H4 (cell line): ENCODE measurements around the gene SOCS7. TPM values are rescaled to one million over a fixed set of nuclear protein-coding genes. Genes with fewer than 3 reads are reported as not detected.

Experiments used
- DNase-seq: peaks from one replicate; pipeline ENCODE4 v3.0.0-alpha.2; 2015; ENCODE audit warnings: low spot score
- total RNA-seq: library from RNA; depleted of rRNA; stranded (reverse); fragments of >200 nt; shearing (Covaris generic); gene quantifications from 2 replicates; pipeline ENCODE4 v1.2.3, GENCODE V29; 2014

The SOCS7 gene
- total RNA-seq, 1 experiment from 2014 or later, result 5.9 TPM

DNA sequence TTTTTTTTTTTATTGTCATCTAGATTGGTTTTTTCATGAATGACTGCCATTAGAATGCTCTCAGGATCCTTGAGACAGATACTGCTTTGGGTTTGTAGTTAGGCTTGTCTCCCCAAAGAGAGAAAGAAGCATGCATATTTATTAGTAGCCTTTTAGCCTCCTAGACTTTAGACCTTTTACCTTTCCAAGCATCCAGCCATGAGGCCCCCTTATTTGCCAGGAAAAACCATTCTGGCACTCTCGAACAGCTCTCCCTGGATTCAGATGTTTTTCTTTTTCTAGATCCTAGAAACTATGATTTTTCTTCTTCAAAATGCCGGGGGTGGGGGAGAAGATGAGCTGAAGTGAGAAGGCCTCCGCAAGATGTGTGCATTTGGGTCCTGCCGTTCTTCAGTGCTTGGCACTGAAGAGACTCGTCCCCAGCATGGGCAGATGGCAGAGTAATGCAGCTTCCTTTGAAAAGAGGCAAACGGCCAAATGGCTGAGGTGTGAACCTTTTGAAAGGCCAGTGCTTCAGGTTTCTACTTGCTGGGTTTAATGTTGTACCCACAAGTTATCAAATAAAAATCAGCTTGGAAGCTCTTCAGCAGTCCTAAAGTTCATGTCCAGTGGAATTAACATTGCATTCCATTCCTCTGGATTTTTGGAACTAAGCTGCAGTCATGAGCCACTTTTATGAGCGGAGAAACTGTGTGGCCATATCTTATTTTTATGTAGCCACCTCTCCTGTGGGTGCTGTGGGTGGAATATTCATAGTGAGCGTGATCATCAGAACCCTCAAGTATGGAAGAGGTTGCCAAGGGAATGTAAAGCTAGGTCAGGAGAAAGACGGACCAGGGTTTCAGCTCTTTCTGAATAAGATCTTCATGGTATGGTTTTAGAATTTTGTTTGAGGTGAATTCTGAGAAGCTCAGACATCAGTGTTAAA lies 7.2 kb downstream of the SOCS7 start:
- DNase-seq, result no peak

DNA sequence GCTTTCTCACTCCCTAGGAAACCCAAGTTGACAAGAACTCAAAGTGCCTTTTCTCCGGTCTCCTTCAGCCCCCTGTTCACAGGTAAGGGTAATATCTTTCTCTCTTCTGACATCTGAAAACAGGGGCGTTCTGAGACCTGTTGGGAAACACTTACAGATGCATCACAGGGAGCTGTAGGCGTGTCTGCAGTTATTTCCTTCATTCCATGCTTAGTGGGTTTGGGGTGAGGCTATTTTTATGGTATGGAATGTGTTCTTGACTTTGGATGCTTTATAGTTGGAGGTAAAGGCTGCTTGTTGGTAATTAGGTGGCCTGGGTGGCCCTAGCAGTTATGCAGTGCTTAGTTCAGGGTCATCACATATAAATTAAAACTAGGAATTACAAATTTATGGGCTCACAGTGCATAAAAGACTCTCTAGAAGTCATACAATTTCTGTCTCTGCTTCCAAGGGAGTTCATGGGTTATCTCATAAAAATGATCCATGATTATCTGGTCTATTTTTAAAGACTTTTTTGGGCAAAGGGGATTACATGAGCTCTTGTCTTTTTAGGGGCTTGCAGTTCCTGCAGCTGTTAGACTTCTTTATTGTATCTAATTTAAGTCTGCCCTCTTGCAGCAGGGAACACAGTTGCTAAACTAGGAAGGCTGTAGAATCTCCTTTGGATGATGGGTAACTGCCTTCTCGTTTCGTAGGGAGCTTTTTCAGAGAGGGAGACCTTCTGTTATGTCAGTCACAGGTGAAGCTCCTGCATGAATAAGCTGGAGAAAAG lies 10.2 kb downstream of the SOCS7 start:
- no peak for DNase-seq

DNA sequence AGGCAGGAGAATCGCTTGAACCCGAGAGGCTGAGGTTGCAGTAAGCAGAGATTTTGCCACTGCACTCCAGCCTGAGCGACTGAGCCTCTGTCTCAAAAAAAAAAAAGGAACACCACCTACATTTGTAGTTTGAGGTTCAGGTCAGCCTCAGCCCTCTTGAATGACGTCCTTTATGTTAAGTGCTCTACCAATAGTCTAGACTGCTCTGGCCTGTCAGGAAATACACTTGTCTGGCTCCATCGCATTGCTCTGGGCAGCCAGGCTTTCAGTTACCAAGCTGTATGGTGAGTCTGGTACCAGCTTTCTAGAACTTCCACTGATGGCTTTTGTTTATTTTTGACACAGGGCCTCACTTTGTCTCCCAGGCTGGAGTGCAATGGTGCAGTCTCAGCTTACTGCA lies 11.4 kb downstream of the SOCS7 start:
- no peak for DNase-seq

- no peak for DNase-seq
These were observed 13.1 kb downstream of the SOCS7 start for GRCh38 chr17:38364741-38365140.

DNA sequence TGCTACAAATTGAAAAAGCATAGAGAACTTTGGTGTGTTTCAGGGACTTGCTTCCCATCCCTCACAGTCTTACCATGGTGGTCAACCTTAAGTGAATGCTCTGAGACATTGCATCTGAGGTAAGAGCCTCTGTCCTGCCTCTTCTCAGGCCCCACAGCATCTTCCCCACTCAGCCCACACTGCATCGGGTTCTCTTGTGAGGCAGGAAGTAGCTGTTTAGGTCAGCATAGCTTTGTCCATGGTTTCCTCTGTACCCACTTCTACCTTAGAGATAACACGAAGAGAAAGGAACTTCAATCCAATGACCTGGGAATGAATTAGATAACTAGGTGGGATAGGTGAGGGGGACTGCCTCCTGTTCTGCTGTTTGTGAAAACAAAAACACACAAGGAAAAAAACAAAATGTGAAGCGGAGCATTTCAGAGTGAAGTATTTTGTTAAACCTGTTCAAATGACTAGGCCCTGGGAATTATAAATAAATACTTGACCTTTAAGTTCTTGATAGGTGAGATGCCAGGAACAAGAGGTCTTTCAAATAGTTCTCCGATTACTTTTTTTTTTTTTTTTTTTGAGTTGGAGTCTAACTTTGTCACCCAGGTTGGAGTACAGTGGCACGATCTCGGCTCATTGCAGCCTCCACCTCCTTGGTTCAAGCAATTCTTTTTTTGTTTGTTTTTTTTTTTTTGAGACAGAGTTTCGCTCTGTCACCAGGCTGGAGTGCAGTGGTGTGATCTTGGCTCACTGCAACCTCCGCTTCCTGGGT lies 17.7 kb downstream of the SOCS7 start:
- DNase-seq, result no peak

- DNase-seq, result no peak
These were observed 27.8 kb downstream of the SOCS7 start for GRCh38 chr17:38379448-38379847.

GRCh38 chr17:38395090-38395489 lies 43.4 kb downstream of the SOCS7 start:
- no peak for DNase-seq

- no peak for DNase-seq
These were observed 45.6 kb downstream of the SOCS7 start for GRCh38 chr17:38397227-38397626.

GRCh38 chr17:38400286-38400685 lies 48.6 kb downstream of the SOCS7 start:
- DNase-seq, result no peak

DNA sequence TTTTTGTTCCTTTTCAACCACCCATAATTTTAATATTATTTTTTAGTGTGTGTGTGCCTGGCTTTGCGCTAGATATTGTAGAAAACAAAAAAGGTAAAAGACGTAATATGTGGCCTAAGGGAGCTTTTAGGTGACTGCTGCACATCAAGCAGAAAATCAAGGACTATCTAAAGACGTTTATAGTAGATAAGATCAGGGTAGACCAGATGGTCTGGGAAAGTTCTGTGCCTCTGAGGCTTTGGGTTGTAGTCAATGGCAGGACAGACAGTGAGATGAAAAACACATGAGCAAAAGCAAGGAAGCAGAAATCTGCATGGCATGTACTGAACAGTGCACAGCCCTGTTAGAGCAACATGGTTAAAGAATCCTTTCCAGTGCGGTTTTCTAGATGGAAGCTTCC lies 49.8 kb downstream of the SOCS7 start:
- no peak for DNase-seq

GRCh38 chr17:38402897-38403296 lies 51.3 kb downstream of the SOCS7 start:
- DNase-seq, result no peak

- DNase-seq, result no peak
These were observed 51.8 kb downstream of the SOCS7 start for GRCh38 chr17:38403491-38403890.

GRCh38 chr17:38404174-38404943 lies 52.7 kb downstream of the SOCS7 start:
- DNase-seq, result no peak

DNA sequence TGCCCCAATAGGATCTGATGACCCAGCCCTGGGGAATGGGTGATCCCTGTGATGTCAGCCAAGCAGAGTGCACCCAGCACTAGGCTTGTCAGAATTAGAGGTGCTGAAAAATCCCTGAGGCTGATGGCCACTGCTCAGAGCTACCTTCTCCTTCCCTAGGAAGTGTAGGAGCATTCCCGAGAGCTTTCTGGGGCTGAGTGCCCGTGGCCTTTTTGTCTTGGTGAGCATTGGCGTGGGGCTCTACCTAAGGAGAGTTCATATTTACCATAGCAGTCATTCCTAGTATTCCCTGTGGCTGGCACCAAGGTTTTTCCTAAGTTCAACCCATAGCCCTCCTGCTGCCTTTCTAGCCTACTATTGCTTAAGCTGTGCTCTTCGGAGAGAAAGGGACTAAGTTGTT lies 54.0 kb downstream of the SOCS7 start:
- DNase-seq, result no peak

- no peak for DNase-seq
These were observed 58.6 kb downstream of the SOCS7 start for GRCh38 chr17:38410201-38410600.

GRCh38 chr17:38415250-38416194 lies 63.9 kb downstream of the SOCS7 start:
- DNase-seq, result peak; percentile 50

DNA sequence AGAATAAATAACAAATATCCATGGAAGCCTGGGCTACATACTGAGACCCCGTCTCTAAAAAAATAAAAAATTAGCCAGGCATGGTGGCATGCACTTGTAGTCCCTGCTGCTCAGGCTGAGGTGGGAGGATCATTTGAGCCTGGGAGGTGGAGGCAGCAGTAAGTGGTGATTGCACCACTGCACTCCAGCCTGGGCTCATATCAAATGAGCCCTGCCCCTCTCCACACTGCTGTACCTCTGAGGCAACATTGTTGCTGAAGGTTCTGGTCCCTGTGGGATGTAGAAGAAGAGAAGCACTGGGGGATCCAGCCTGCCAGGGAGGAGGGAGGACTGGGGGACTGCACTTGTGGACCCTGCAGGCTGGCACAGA lies 65.2 kb downstream of the SOCS7 start:
- DNase-seq, result no peak

DNA sequence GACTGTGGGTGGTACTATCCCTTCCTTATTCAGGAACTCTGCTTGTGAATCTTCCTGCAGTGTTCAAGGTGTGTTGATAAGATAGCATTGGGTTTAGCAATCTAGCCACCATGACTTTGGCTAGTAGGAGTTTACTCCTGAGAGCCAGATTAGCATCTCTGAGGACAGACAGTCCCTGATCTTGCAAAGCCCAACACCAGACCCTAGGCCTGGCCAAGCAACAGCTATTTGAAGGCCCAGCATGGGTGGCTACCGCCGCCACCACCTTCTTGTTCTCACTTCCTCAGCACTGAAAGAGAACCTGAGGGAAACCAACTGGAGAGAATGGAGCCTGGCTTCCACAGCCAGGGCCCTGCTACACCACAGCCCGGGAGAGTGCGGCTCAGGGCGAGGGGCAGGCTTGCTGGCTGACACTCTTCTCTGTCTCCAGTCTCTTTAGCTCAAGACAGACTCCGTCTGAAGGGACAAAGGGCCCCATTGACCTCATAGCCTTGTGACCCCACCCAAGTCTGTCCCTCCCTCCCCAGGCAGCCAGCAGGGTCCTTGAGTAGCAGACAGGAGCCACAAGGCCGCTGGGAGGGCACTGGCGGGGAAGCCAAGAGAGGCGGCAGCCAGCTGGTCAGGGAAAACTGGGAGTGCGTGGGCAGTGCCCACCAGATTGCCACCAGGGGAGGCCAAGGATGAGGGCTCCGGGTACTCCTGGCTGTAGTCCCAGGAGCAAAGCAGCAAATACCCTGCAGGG lies 65.7 kb downstream of the SOCS7 start:
- DNase-seq, result no peak

GRCh38 chr17:38418062-38418692 lies 66.5 kb downstream of the SOCS7 start:
- DNase-seq, result no peak
